ENCODE data around the gene SMCO4. TPM values are rescaled to one million over a fixed set of nuclear protein-coding genes. Genes with fewer than 3 reads are reported as not detected.
"Not testable (repeated sequence)": the region's sequence is repeated elsewhere in the genome, so short reads cannot be mapped to it uniquely, and the experiment has no call there.

The SMCO4 gene
- 8.0 TPM for polyA plus RNA-seq

GRCh38 chr11:93543292-93543977 lies at the start of gene SMCO4:
Gene SMCO4 (minus strand): TSS chr11:93543391. CDS start chr11:93479189, 64,202 bp downstream.
- H3K9me3 Mint-ChIP-seq = no peaks in the 10 kb centered on the region
- peak within 1 kb of the TSS in 2 of 3 donors; percentile 33 to 41 for H3K27ac Mint-ChIP-seq
- peak within 1 kb of the TSS; percentile 90 to 98 (median 94) for H3K4me3 Mint-ChIP-seq
- H3K36me3 Mint-ChIP-seq = no peaks in the 10 kb centered on the region
- H3K4me1 Mint-ChIP-seq = peaks cover 12 to 15% (median 14%) of the 10 kb centered on the region in 3 donors
- no peaks in the 10 kb centered on the region for H3K27me3 Mint-ChIP-seq

DNA sequence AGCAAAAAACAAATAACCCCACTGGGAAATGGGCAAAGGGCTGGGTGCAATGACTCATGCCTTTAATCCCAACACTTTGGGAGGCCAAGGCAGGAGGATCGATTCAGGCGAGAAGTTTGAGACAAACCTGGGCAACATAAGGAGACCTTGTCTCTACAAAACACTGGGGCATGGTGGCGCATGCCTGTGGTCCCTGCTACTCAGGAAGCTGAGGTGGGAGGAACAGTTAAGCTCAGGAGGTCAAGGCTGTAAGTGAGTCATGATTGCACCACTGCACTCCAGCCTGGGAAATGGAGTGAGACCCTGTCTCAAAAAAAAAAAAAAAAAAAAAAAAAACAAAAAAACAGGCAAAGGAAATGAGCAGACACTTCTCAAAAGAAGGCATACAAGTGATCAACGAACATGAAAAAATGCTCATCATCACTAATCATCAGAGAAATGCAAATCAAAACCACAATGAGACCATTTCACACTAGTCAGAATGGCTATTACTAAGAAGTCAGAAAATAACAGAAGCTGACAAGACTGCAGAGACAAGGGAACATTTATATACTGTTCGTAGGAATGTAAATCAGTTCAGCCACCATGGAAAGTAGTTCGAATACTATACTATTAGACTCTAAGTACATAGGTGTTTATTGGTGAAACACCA lies 48.2 kb upstream of the SMCO4 start:
- peaks cover 0 to 2% (median 0%) of the 10 kb centered on the region in 3 donors for H3K4me1 Mint-ChIP-seq
- H3K27ac Mint-ChIP-seq = peak overlapping the region in 1 of 3 donors; percentile 59
- peaks cover 10% of the 10 kb centered on the region for H3K27me3 Mint-ChIP-seq
- H3K36me3 Mint-ChIP-seq = no peaks in the 10 kb centered on the region
- H3K4me3 Mint-ChIP-seq = no peak overlapping the region
- no peaks in the 10 kb centered on the region for H3K9me3 Mint-ChIP-seq

GRCh38 chr11:93589347-93589746 lies 46.2 kb upstream of the SMCO4 start:
- Mint-ChIP-seq H3K27me3 (peaks cover 10% of the 10 kb centered on the region), H3K4me1 (peaks cover 0 to 2% (median 0%) of the 10 kb centered on the region in 3 donors), H3K27ac (no peak overlapping the region), H3K36me3 (no peaks in the 10 kb centered on the region), H3K9me3 (no peaks in the 10 kb centered on the region), H3K4me3 (no peak overlapping the region)

DNA sequence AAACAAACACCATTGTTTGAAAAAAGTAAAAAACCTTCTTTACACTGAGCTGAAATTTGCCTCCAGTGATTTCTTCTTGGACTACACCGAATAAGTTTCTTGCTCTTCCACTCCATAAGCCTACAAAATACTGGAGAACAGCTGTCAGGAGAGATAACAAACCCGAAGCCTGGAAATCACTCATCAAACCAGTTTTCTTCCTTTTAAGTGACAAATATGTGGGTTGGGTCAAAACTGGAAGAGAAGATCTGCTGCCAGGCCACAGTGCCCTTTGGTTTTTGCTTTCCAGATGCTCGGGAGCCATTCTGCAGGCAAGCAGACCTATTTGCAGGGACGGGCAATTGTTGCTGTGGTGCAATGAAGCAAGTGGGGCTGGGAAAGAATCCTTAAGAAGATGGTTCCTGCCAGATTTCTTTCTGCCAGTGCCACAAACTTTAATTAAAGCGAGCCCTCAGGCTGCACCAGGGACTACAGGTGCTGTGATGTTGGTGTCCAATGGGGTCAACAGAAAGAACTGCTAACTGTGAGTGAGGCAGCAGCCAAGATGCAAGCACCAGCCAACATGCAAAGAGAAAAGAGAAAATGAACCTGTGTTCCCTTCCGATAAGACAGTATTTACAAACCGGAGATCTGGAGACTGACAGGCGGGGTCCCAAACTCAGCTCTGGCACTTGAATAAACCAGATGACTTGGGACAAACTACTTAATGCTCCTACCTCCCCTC lies 44.8 kb upstream of the SMCO4 start:
- peaks cover 0 to 2% (median 0%) of the 10 kb centered on the region in 3 donors for H3K4me1 Mint-ChIP-seq
- no peak overlapping the region for H3K4me3 Mint-ChIP-seq
- peaks cover 10% of the 10 kb centered on the region for H3K27me3 Mint-ChIP-seq
- H3K36me3 Mint-ChIP-seq = no peaks in the 10 kb centered on the region
- H3K27ac Mint-ChIP-seq = no peak overlapping the region
- peaks cover 0 to 2% (median 0%) of the 10 kb centered on the region in 3 donors for H3K9me3 Mint-ChIP-seq

DNA sequence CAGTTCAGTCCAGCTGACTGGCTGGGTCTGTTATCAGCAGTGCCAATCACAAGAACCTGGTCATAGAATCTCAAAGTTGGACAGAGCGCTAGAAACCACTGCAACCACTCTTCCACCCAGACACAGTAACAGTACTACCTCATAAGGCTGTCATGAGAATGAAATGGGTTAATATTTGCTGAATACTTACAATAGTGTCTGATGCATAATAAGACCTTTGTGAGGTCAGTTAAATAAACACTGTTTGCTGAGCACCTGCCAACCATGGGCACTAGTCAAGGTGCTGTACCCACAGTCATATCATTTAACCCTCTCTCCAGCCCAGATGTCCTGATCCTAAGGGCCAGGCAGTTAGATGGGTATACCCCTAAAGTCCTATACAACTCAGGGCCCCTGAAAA lies 44.2 kb upstream of the SMCO4 start:
- not testable (repeated sequence) for H3K9me3 Mint-ChIP-seq, H3K27ac Mint-ChIP-seq, H3K4me3 Mint-ChIP-seq, H3K4me1 Mint-ChIP-seq, H3K36me3 Mint-ChIP-seq
- H3K27me3 Mint-ChIP-seq = peaks cover 13% of the 10 kb centered on the region

- Mint-ChIP-seq H3K9me3 (peaks cover 0 to 4% (median 0%) of the 10 kb centered on the region in 3 donors), H3K27me3 (peaks cover 13% of the 10 kb centered on the region), H3K27ac (no peak overlapping the region), H3K4me1 (no peaks in the 10 kb centered on the region), H3K4me3 (no peak overlapping the region), H3K36me3 (peaks cover 3% of the 10 kb centered on the region)
Measured at GRCh38 chr11:93585758-93586157, 42.6 kb upstream of the SMCO4 start.

- Mint-ChIP-seq H3K36me3 (peaks cover 3% of the 10 kb centered on the region), H3K27ac (no peak overlapping the region), H3K27me3 (peaks cover 13% of the 10 kb centered on the region), H3K9me3 (peaks cover 0 to 9% (median 0%) of the 10 kb centered on the region in 3 donors), H3K4me3 (no peak overlapping the region), H3K4me1 (no peaks in the 10 kb centered on the region)
Measured at GRCh38 chr11:93583490-93583889, 40.3 kb upstream of the SMCO4 start.

DNA sequence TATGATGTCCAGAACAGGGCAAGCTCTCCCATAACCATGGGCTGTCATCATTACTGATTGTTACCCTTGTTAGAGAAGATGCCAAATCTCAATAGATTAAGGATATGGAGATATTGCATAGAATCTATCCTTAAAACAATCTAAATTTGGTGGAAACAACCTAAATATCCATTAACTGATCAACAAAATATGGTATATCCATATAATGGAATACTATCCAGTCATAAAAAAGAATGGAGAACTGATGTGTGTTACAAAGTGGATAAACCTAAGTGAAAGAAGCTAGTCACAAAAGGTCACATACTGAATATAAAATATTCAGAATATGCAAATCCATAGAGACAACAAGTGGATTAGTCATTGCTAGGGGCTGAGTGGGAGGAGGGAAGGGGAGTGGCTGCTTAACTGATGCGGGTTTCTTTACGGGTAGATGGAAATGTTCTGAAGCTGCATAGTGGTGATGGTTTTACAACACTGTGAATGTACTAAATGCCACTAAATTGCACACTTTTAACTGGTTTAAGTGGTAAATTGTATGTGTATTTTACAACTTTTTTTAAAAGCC lies 36.1 kb upstream of the SMCO4 start:
- Mint-ChIP-seq H3K27me3 (peaks cover 5% of the 10 kb centered on the region), H3K9me3 (peaks cover 0 to 9% (median 0%) of the 10 kb centered on the region in 3 donors), H3K4me1 (no peaks in the 10 kb centered on the region), H3K36me3 (peaks cover 3% of the 10 kb centered on the region), H3K27ac (no peak overlapping the region), H3K4me3 (no peak overlapping the region)

- Mint-ChIP-seq H3K36me3 (peaks cover 3% of the 10 kb centered on the region), H3K4me1 (no peaks in the 10 kb centered on the region), H3K27ac (no peak overlapping the region), H3K9me3 (peaks cover 0 to 5% (median 0%) of the 10 kb centered on the region in 3 donors), H3K27me3 (peaks cover 1% of the 10 kb centered on the region), H3K4me3 (no peak overlapping the region)
Measured at GRCh38 chr11:93577286-93577685, 34.1 kb upstream of the SMCO4 start.

DNA sequence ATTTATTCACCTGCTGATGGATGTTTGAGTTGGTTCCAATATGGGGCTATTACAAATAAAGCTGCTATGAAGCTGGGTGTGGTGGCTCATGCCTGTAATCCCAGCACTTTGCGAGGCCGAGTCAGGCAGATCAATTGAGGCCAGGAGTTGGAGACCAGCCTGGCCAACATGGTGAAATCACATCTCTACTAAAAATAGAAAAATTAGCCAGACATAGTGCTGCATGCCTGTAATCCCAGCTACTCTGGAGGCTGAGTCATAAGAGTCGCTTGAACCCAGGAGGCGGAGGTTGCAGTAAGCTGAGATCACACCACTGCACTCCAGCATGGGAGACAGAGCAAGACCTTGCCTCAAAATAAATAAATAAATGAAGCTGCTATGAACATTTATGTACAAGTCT lies 33.7 kb upstream of the SMCO4 start:
- H3K27ac Mint-ChIP-seq, H3K36me3 Mint-ChIP-seq, H3K4me1 Mint-ChIP-seq, H3K9me3 Mint-ChIP-seq, H3K4me3 Mint-ChIP-seq, H3K27me3 Mint-ChIP-seq: not testable (repeated sequence)

DNA sequence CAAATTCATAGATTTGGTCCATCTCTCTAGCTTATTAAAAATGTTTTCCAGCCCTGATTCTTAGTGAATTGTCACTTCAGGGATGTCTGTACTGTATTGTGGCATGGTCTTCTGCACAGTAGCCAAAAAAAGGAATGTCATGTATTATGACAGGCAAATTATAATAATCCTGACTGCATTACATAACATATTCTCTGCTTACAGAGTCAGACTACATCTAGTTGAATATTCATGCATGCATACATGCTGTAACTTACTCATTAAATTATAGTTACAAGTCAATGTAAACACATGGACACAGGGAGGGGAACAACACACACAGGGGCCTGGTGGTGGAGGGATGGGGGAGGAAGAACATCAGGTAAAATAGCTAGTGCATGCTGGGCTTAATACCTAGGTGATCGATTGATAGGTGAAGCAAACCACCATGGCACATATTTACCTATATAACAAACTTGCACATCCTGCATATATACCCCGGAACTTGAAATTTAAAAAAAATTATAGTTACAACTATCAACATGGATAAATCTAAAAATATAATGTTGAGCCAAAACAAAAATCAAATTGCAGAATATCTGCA lies 31.5 kb upstream of the SMCO4 start:
- no peak overlapping the region for H3K4me3 Mint-ChIP-seq
- no peaks in the 10 kb centered on the region for H3K4me1 Mint-ChIP-seq
- peaks cover 1% of the 10 kb centered on the region for H3K27me3 Mint-ChIP-seq
- H3K27ac Mint-ChIP-seq = no peak overlapping the region
- H3K36me3 Mint-ChIP-seq = no peaks in the 10 kb centered on the region
- peaks cover 0 to 5% (median 0%) of the 10 kb centered on the region in 3 donors for H3K9me3 Mint-ChIP-seq

DNA sequence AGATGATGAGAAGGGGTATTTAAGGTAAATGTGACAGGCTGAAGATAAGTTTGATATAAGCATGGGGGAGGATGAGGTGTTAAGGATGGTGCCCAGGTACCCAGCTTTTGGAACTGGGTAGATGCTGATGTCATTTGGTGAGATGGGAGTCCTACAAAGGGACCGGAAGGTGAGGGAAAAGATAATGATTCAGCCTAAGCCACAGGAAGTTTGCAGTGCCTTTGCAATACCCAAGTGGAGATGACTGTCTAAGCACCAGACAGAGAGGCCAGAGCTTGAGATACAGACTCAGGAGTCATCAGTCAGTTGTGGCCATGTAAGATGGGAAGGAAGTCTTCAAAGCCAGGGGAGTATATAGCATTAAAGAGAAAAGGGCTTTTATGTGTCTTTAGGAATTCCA lies 30.0 kb upstream of the SMCO4 start:
- Mint-ChIP-seq H3K27me3 (peaks cover 4% of the 10 kb centered on the region), H3K36me3 (no peaks in the 10 kb centered on the region), H3K4me3 (no peak overlapping the region), H3K9me3 (no peaks in the 10 kb centered on the region), H3K4me1 (no peaks in the 10 kb centered on the region), H3K27ac (no peak overlapping the region)

DNA sequence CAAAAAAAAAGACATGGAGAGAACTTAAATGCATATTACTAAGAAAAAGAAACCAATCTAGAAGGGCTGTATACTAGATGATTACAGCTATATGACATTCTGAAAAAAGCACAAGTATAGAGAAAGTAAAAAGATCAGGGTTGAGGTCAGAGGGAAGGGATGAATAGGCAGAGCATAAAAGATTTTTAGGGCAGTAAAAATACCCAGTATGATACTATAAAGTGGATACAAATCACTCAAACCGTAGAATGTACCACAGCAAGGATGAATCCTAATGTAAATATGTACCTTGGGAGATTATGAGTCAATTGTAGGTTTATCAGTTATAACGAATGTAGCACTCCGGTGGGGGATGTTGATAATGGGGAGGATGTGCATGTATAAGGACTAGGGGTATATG lies 29.4 kb upstream of the SMCO4 start:
- Mint-ChIP-seq H3K4me1 (no peaks in the 10 kb centered on the region), H3K27ac (no peak overlapping the region), H3K27me3 (peaks cover 4% of the 10 kb centered on the region), H3K36me3 (no peaks in the 10 kb centered on the region), H3K4me3 (no peak overlapping the region), H3K9me3 (no peaks in the 10 kb centered on the region)

GRCh38 chr11:93572171-93572570 lies 29.0 kb upstream of the SMCO4 start:
- Mint-ChIP-seq H3K36me3 (no peaks in the 10 kb centered on the region), H3K4me3 (no peak overlapping the region), H3K27me3 (peaks cover 4% of the 10 kb centered on the region), H3K9me3 (no peaks in the 10 kb centered on the region), H3K27ac (no peak overlapping the region), H3K4me1 (no peaks in the 10 kb centered on the region)

DNA sequence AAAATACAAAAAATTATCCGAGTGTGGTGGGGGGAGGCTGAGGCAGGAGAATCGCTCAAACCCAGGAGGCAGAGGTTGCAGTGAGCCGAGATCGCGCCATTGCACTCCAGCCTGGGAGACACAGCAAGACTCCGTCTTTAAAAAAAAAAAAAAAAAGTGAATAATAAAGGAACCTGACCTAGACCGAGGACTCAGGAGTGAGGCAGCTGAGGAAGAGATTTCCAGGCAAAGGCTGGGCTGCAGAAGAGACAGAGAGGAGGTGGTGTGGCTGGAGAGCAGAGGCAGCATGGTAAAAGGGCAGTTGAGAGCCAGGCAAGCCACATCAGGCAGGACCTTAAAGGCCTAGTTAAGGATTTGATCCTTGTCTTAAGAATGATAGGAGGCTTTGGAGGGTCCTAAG lies 28.4 kb upstream of the SMCO4 start:
- no peak overlapping the region for H3K4me3 Mint-ChIP-seq
- H3K36me3 Mint-ChIP-seq = no peaks in the 10 kb centered on the region
- H3K27ac Mint-ChIP-seq = no peak overlapping the region
- H3K4me1 Mint-ChIP-seq = no peaks in the 10 kb centered on the region
- H3K27me3 Mint-ChIP-seq = peaks cover 5% of the 10 kb centered on the region
- no peaks in the 10 kb centered on the region for H3K9me3 Mint-ChIP-seq

Measured in IgD-negative memory B cell (primary cell).